ENCODE measurements around the gene AHNAK2.

The AHNAK2 gene

DNA sequence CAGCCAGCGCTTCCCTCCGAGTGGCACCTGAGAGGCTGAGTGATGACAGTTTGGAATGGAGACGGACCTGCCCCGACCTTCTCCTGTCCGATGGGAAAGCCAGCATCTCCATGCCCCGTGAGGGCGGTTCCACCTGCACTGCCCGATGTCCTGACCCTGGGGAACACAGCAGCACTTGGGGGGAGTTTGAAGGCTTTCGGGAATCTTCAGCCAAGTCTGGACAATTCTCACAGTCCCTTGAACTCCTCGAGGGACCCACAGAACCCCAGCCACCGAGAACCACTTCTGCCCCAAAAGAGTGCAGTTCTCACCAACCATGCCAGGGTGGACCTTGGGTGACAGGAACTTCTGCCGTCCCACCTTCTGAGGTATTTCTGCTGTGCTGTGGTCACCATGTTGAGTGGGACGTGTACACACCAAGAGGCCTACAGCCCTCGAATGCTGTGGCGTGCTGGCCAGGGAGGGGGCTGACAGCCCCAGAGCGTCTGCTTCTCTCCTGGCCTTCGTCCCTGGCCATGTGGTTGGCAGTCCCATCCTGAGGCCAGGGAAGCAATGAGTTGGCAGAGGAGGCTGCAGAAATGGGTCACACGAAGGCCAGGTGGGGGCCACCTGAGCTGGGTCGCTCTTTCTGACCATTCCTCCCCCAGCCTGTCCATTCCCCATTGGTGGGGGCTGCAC lies 8.5 kb upstream of the AHNAK2 start:
- no peak for DNase-seq (ENCODE audit: low spot score)

- peak; percentile 91 for DNase-seq (ENCODE audit: low spot score)
These were observed 7.7 kb upstream of the AHNAK2 start, which contains the start of gene CLBA1 for GRCh38 chr14:104985675-104986486. Gene CLBA1 (plus strand): TSS chr14:104985788. CDS start chr14:104986432, 644 bp downstream.

DNA sequence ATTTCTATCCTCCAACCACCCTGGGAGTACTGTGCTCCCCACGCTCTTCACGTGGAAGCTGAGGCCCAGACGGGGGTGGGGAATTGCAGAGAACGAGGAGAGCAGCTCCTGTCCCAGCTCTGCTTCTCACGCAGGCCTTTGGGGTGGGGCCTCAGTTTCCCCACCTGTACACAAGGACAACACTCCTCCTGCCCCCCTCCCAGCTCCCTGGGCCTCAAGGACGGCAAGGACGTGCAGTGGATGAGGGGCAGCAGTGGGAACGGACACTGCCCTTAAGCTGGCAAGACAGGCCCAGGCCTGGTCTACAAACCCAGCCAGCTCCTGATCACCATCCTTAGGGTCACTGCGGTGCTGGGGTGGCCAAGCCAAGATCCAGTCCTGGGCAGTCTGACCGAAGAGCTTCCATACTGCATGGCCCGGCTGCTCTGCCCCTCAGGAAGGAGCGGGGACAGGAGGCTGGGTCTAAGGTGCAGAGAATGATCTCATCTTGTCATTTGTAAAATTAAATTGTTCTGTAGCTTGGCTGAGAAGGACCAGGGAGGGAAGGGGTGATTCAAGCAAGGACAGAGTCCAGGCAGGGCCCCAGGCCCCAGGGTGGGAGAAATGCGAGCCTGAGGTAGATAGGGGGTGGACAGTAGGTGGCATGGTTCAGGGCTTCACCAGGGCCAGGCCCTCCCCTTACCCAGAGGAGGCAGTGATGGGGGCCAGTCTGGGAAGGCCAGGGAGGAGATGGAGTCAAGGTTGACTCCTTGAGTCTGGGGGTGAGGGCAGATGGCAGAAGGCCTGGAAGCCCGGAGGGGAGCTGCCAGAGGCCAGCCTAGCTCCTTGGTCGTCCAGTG lies 6.1 kb upstream of the AHNAK2 start:
- no peak for DNase-seq (ENCODE audit: low spot score)

DNA sequence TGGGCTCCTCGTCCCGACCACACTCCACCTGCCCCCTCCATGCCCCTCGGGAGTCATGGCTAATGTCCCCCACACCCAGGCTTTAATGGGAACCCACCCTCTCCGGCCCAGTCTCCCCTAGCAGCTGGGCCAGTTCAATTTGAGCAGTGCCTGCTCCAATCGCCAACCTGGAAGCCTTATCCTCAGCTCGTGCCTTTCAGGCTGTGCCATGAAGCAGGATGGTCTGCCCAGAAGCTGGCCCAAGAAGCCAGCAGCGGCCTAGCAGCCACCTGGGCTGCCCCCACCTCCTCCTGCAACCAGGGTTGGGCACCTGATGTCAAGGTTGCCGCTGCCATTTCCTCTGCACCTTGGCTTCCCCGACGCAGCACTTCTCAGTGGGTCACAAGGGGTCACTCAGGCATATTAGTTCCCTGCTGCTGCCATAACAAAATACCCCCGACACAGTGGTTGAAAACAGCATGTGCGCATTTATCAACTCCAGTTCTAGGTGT lies 5.1 kb upstream of the AHNAK2 start:
- no peak for DNase-seq (ENCODE audit: low spot score)

- no peak for DNase-seq (ENCODE audit: low spot score)
These were observed 4.5 kb upstream of the AHNAK2 start for GRCh38 chr14:104982548-104983230.

DNA sequence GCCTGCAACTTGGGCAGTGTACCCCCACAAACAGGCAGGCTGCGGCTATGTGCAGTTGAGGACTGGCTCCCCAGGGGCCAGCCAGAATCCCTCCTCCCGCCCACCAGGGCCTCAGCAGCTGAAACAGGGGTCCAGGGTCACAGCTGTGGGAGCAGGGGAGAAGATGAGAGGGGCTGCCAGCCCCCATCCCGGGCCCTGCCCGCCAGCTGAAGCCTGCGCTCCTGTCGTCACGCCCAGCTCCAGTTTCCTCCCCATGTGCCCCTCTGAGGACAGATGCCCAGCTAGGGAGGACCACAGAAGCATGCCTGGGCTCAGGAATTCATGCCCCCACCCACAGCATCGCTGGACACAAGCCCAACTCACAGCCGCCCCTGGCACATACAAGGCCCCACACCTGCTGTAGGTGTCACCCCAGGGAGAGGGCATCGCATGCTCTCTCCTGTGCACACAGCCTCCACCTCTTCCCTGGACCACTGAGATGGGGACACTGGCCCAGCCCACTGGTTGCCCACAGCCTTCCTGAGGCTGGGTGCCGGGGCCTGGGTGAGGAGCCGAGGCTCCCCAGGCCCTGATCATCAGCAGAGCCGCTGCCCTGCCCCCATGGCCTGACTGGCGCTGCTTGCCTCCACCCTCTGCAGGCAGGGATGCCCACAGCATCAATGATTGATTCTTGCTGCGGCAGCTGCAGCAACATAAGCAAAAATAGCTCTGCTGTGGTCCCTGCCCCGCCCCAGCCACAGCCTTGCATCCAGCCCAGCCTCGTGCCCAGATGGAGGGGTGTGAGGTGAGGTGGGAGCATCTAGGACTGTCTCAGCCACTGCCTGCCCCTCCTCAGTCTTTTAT lies 3.7 kb upstream of the AHNAK2 start:
- DNase-seq (ENCODE audit: low spot score), result no peak

- DNase-seq (ENCODE audit: low spot score), result no peak
These were observed 2.7 kb upstream of the AHNAK2 start for GRCh38 chr14:104980611-104981531.

- DNase-seq (ENCODE audit: low spot score), result no peak
These were observed 1.8 kb upstream of the AHNAK2 start for GRCh38 chr14:104979758-104980610.

GRCh38 chr14:104978746-104979691 lies 845 bp upstream of the AHNAK2 start:
- no peak for DNase-seq (ENCODE audit: low spot score)

GRCh38 chr14:104977008-104977680 lies 1.0 kb downstream of the AHNAK2 start:
- peak; percentile 45 for DNase-seq (ENCODE audit: low spot score)

- peak; percentile 89 for DNase-seq (ENCODE audit: low spot score)
These were observed 1.8 kb downstream of the AHNAK2 start for GRCh38 chr14:104976198-104977007.

DNA sequence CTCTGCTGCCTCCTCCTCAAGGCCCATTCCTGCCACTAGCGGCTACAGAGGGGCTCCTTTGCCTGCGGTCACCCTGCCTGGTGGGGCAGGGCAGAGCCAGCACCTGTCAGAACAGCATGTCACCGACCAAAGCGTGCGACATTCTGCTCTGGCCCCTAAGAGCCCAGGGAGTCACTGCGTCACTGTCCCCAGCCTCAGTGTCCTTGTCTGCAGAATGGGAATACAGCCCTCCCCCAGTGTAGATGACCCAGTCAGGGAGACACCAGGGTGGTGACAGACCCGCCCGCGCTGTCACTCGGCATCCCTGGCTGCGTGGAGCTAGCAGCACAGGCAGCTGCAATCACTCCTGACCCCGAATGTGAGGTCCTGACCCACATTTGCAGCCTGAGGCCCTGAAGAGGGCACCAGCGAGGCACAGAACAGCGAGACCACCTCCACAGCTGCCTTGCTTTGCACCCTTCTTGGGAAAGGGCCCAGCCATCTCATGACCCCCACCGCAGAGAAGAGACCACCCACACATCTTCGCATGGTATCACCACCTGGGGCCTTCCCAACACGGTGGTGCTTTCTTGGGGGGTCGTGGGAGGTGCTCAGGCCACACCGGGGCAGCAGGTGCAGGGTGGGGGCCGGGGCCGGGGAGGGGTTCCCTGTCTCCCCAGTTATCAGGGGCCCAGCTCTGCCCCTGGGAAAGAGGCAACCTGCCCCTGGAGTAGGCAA lies 2.5 kb downstream of the AHNAK2 start:
- DNase-seq (ENCODE audit: low spot score), result peak; percentile 65

DNA sequence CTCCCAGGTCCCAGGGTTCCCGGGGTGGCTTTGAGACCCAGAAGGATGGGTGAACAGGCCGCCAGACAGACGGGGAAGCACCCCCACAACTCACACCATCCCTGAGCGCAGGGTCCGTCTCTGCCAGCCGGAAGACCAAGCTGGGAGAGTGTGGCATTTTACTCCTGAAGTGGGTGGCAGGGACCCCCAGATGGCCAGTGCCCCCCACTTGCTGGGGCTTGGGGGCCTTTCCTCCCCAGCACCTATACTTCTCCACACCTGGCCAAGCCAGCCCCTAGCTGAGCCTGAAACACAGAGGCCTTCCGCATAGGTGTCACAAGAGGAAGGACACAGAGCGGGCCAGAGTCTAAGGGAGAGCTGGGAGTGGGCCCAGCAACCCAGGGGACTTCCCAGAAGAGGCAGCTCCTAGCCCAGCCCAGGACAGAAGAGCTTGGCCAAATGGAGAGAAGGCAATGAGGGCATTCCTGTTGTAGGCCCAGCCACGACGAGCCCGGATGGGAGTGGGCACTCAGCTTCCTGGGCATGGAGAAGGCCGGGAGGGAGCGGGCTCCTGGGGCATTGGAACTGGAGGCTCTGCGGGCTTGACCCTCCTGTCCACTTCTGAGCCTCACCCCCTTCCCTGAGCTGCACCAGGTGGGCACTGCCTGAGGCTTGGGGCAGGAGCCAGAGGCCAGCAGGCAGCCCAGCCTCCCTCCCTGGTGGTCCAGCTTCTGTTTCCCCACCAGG lies 3.3 kb downstream of the AHNAK2 start:
- DNase-seq (ENCODE audit: low spot score), result no peak

GRCh38 chr14:104974146-104974541 lies 4.0 kb downstream of the AHNAK2 start:
- DNase-seq (ENCODE audit: low spot score), result no peak
